DMS79 treated with DMSO at 0.1 percent for 48 hours (cell line): ENCODE results near the gene LETM1.

ENCODE experiments used
- DNase-seq: peaks from one replicate; lab custom pipeline; 2025; lab: John Stamatoyannopoulos, UW

LETM1 gene

DNA sequence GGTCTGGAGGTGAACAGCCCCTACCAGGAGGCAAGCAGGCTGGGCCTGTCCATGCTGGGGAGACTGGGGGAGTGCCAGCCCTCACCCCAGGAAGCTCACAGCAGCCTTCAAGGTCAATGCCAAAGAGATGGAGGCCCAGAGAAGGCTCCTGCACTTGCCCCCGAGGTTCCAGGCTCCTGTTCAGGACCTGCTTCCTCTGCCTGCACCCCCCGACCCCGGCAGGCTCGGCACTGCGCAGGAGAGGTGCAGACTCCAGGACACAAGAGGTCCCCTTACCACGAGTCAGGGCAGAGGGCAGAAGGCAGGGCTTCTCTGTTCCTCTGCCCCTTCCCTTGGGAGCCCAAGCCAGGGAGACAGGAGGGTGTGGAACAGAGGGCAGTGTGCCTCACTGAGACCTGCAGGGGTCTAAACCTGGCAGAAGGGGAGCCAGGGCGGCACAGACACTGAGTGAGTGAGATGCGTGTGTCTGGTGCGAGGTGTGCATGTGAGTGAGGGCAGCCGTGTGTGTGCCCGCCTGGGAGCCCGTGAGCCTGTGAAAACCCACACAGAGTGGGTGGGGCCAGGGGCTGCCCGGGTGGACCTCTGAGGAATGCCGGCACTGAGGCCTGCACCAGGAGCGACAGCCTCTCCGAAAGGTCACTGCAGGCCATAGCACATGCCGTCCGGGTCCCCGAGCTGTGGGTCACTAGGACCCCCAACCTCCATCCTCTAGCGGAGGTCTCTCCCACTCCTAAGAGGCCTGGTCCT is 93.5 kb downstream of the LETM1 start:
- no peak for DNase-seq
